Measurements from ENCODE around the gene SH3RF3.

Gene SH3RF3

GRCh38 chr2:109456776-109457175 is 327.8 kb downstream of the SH3RF3 start:
- H3K9me3 ChIP-seq (ENCODE audit: severe bottlenecking): no peaks in the 10 kb centered on the region
- no peak for ATAC-seq (ENCODE audit: low read depth)

DNA sequence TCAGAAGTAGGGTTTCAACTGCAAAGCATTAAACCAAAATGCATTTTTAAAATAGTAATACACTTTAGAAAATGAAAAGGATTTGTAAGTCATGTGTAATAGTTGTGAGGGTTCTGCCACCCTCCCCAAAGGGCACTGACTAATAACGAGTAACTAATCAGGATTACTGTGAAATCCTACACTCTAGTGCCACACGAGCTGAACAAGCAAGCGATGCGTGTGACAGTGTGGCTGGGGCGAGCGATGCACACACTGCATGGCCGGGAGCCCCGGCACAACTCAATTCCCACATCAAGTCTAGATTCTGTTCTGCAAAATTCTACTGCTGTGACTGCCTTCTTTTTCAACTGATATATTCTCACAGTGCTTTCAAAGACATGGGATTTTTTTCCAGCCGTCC is 328.4 kb downstream of the SH3RF3 start:
- H3K36me3 ChIP-seq (ENCODE audit: low read depth): no peaks in the 10 kb centered on the region
- no peaks in the 10 kb centered on the region for H3K4me1 ChIP-seq (ENCODE audit: insufficient read depth, poor library complexity, severe bottlenecking)
- ATAC-seq (ENCODE audit: low read depth) (0 out of 3 replicates have a peak, but pooled peaks have one; percentile 14), DNase-seq (ENCODE audit: low spot score) (peak; percentile 11)
- no peak for TF ChIP-seq CTCF (IDR thresholded peaks at IDR 0.05; ENCODE audit: poor library complexity, severe bottlenecking)
- no peaks in the 10 kb centered on the region for H3K27me3 ChIP-seq (ENCODE audit: insufficient read depth, poor library complexity, severe bottlenecking)
- H3K4me3 ChIP-seq (ENCODE audit: severe bottlenecking): no peak overlapping the region
- H3K9me3 ChIP-seq (ENCODE audit: severe bottlenecking): no peaks in the 10 kb centered on the region
- no peak overlapping the region for H3K27ac ChIP-seq (ENCODE audit: poor library complexity, severe bottlenecking)

More at GRCh38 chr2:109456776-109457175, 327.8 kb downstream of the SH3RF3 start:
- no peak overlapping the region for H3K27ac ChIP-seq (ENCODE audit: poor library complexity, severe bottlenecking)
- no peak overlapping the region for H3K4me3 ChIP-seq (ENCODE audit: severe bottlenecking)
- H3K27me3 ChIP-seq (ENCODE audit: insufficient read depth, poor library complexity, severe bottlenecking): no peaks in the 10 kb centered on the region
- DNase-seq (ENCODE audit: low spot score): peak; percentile 14
- H3K36me3 ChIP-seq (ENCODE audit: low read depth): no peaks in the 10 kb centered on the region
- H3K4me1 ChIP-seq (ENCODE audit: insufficient read depth, poor library complexity, severe bottlenecking): no peaks in the 10 kb centered on the region
- no peak for TF ChIP-seq CTCF (IDR thresholded peaks at IDR 0.05; ENCODE audit: poor library complexity, severe bottlenecking)

DNA sequence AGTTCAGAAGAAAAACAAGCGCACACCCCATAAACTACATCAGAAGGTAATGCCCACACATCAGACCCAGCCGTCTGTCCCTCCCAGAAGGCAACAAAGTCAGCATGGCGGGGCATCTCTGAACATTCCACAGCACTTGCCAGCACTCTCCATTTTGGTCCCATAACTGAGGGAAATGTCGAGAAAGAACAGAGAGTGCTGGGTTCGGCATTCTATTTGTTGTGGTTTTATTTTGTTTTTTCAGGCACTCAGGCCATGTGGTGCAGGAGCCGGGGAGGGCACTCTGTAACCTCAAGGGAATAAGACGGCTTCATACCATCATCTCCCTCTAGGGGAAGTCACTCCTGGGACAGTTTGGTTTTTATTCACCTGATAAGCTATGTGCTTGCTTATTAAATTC is 328.8 kb downstream of the SH3RF3 start:
- Histone ChIP-seq H3K27me3 (ENCODE audit: insufficient read depth, poor library complexity, severe bottlenecking) (no peaks in the 10 kb centered on the region), H3K27ac (ENCODE audit: poor library complexity, severe bottlenecking) (no peak overlapping the region), H3K9me3 (ENCODE audit: severe bottlenecking) (no peaks in the 10 kb centered on the region), H3K4me1 (ENCODE audit: insufficient read depth, poor library complexity, severe bottlenecking) (no peaks in the 10 kb centered on the region), H3K36me3 (ENCODE audit: low read depth) (no peaks in the 10 kb centered on the region), H3K4me3 (ENCODE audit: severe bottlenecking) (no peak overlapping the region)
- DNase-seq (ENCODE audit: low spot score): peak; percentile 8
- TF ChIP-seq CTCF (IDR thresholded peaks at IDR 0.05; ENCODE audit: poor library complexity, severe bottlenecking): no peak
- no peak for ATAC-seq (ENCODE audit: low read depth)

DNA sequence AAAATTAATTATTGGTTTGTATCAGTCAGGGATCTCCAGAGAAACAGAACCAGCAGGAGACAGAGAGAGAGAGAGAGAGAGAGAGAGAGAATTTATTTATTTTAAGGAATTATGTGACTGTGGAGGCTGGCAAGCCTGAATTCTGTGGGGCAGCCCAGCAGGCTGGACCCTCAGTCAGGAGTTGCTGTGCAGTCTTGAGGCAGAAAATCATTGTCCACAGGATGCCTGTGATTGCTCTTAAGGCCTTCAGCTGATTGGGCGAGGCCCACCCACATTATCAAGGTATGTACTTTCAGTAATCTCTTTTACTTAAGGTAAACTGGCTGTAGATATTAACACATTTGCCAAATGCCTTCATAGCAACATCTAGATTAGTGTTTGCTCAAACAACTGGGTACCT is 329.5 kb downstream of the SH3RF3 start:
- DNase-seq (ENCODE audit: low spot score) (peak; percentile 11), ATAC-seq (ENCODE audit: low read depth) (no peak)
- no peaks in the 10 kb centered on the region for H3K4me1 ChIP-seq (ENCODE audit: insufficient read depth, poor library complexity, severe bottlenecking)
- H3K36me3 ChIP-seq (ENCODE audit: low read depth): no peaks in the 10 kb centered on the region
- H3K4me3 ChIP-seq (ENCODE audit: severe bottlenecking): no peak overlapping the region
- no peaks in the 10 kb centered on the region for H3K27me3 ChIP-seq (ENCODE audit: insufficient read depth, poor library complexity, severe bottlenecking)
- no peak overlapping the region for H3K27ac ChIP-seq (ENCODE audit: poor library complexity, severe bottlenecking)
- no peak for TF ChIP-seq CTCF (IDR thresholded peaks at IDR 0.05; ENCODE audit: poor library complexity, severe bottlenecking)
- no peaks in the 10 kb centered on the region for H3K9me3 ChIP-seq (ENCODE audit: severe bottlenecking)

GRCh38 chr2:109459485-109459884 is 330.5 kb downstream of the SH3RF3 start:
- Histone ChIP-seq H3K36me3 (ENCODE audit: low read depth) (no peaks in the 10 kb centered on the region), H3K4me3 (ENCODE audit: severe bottlenecking) (no peak overlapping the region), H3K27me3 (ENCODE audit: insufficient read depth, poor library complexity, severe bottlenecking) (no peaks in the 10 kb centered on the region), H3K4me1 (ENCODE audit: insufficient read depth, poor library complexity, severe bottlenecking) (no peaks in the 10 kb centered on the region), H3K27ac (ENCODE audit: poor library complexity, severe bottlenecking) (no peak overlapping the region), H3K9me3 (ENCODE audit: severe bottlenecking) (no peaks in the 10 kb centered on the region)
- ATAC-seq (ENCODE audit: low read depth): no peak
- DNase-seq (ENCODE audit: low spot score): no peak
- no peak for TF ChIP-seq CTCF (IDR thresholded peaks at IDR 0.05; ENCODE audit: poor library complexity, severe bottlenecking)

Measured in RWPE2 (cell line).